RWPE2 (cell line): ENCODE results near the gene OXT.
"Not testable (repeated sequence)": the region's sequence is repeated elsewhere in the genome, so short reads cannot be mapped to it uniquely, and the experiment has no call there.

Experiments used
- ATAC-seq: fragments of 200-7000 bp; cut with Tn5 transposase; 3 replicates; pipeline ENCODE4 v1.9.1; 2021; ENCODE audit warnings: low read depth
- DNase-seq: peaks from one replicate; pipeline ENCODE4 v3.0.0-alpha.2; 2020; ENCODE audit warnings: low spot score
- H3K27ac ChIP-seq: fragments of 450-650 bp; 2 replicates; pipeline ENCODE4 v1.5.1; 2017; ENCODE audit warnings: mild to moderate bottlenecking; ENCODE audit not compliant: poor library complexity, severe bottlenecking
- H3K27me3 ChIP-seq: fragments of 250-450 bp; sonication (Bioruptor Pico); 2 replicates; pipeline ENCODE4 v1.5.1; 2021; ENCODE audit warnings: mild to moderate bottlenecking, moderate library complexity; ENCODE audit not compliant: insufficient read depth, poor library complexity, severe bottlenecking
- H3K36me3 ChIP-seq: fragments of 250-450 bp; sonication (Bioruptor Pico); 2 replicates; pipeline ENCODE4 v1.5.1; 2020; ENCODE audit warnings: low read depth, mild to moderate bottlenecking, moderate library complexity
- H3K4me1 ChIP-seq: fragments of 250-450 bp; sonication (Bioruptor Pico); 2 replicates; pipeline ENCODE4 v1.5.1; 2021; ENCODE audit warnings: mild to moderate bottlenecking, moderate library complexity; ENCODE audit not compliant: insufficient read depth, poor library complexity, severe bottlenecking
- H3K4me3 ChIP-seq: fragments of 250-450 bp; sonication (Bioruptor Pico); 2 replicates; pipeline ENCODE4 v1.5.1; 2021; ENCODE audit warnings: mild to moderate bottlenecking, moderate library complexity; ENCODE audit not compliant: severe bottlenecking
- H3K9me3 ChIP-seq: fragments of 250-450 bp; sonication (Bioruptor Pico); 2 replicates; pipeline ENCODE4 v1.5.1; 2021; ENCODE audit warnings: mild to moderate bottlenecking, moderate library complexity; ENCODE audit not compliant: severe bottlenecking
- CTCF ChIP-seq: fragments of 450-650 bp; IDR thresholded peaks from one replicate; pipeline ENCODE4 v1.5.1; 2017; ENCODE audit warnings: mild to moderate bottlenecking, moderate library complexity; ENCODE audit not compliant: poor library complexity, severe bottlenecking

OXT gene

GRCh38 chr20:3074812-3075211 lies 3.4 kb downstream of the OXT start:
- peak; percentile 30; the same call in 1 of the 3 replicates for ATAC-seq
- Histone ChIP-seq H3K36me3 (no peaks in the 10 kb centered on the region), H3K4me3 (no peak overlapping the region), H3K9me3 (no peaks in the 10 kb centered on the region), H3K4me1 (no peaks in the 10 kb centered on the region), H3K27me3 (peaks cover 12% of the 10 kb centered on the region), H3K27ac (no peak overlapping the region)
- TF ChIP-seq CTCF = no peak
- DNase-seq = no peak

GRCh38 chr20:3075315-3075714 lies 3.9 kb downstream of the OXT start:
- peaks cover 12% of the 10 kb centered on the region for H3K27me3 ChIP-seq
- DNase-seq = not testable (repeated sequence)

GRCh38 chr20:3077618-3078134 lies 6.3 kb downstream of the OXT start:
- no peaks in the 10 kb centered on the region for H3K9me3 ChIP-seq
- no peaks in the 10 kb centered on the region for H3K36me3 ChIP-seq
- no peak for DNase-seq
- H3K27me3 ChIP-seq = peaks cover 17% of the 10 kb centered on the region
- ATAC-seq = no peak
- no peak overlapping the region for H3K4me3 ChIP-seq
- TF ChIP-seq CTCF = no peak
- no peak overlapping the region for H3K27ac ChIP-seq
- no peaks in the 10 kb centered on the region for H3K4me1 ChIP-seq

More at GRCh38 chr20:3075315-3075714, 3.9 kb downstream of the OXT start:
- H3K36me3 ChIP-seq, H3K4me1 ChIP-seq, H3K27ac ChIP-seq, H3K4me3 ChIP-seq, ATAC-seq, H3K9me3 ChIP-seq: not testable (repeated sequence)

GRCh38 chr20:3080939-3081388 lies 9.5 kb downstream of the OXT start:
- H3K9me3 ChIP-seq = no peaks in the 10 kb centered on the region
- H3K4me1 ChIP-seq = no peaks in the 10 kb centered on the region
- peaks cover 26% of the 10 kb centered on the region for H3K27me3 ChIP-seq
- DNase-seq = no peak
- no peak overlapping the region for H3K4me3 ChIP-seq
- peak; percentile 18; the same call in 1 of the 3 replicates for ATAC-seq
- H3K27ac ChIP-seq = no peak overlapping the region
- no peaks in the 10 kb centered on the region for H3K36me3 ChIP-seq
- TF ChIP-seq CTCF = no peak

- H3K4me1 ChIP-seq = no peaks in the 10 kb centered on the region
- ATAC-seq = no peak
- DNase-seq = no peak
- no peaks in the 10 kb centered on the region for H3K36me3 ChIP-seq
- no peak for TF ChIP-seq CTCF
- no peaks in the 10 kb centered on the region for H3K9me3 ChIP-seq
- H3K27ac ChIP-seq = no peak overlapping the region
- H3K4me3 ChIP-seq = no peak overlapping the region
- peaks cover 26% of the 10 kb centered on the region for H3K27me3 ChIP-seq
These were observed 10.2 kb downstream of the OXT start for GRCh38 chr20:3081641-3082040.
